Karpas-422 (cell line): Measurements from ENCODE around the gene RASAL1. TPM values are rescaled to one million over a fixed set of nuclear protein-coding genes. Genes with fewer than 3 reads are reported as not detected.

ENCODE experiments used
- DNase-seq: peaks from one replicate; pipeline ENCODE4 v3.0.0-alpha.2; 2015
- H2AFZ ChIP-seq: fragments of 200-600 bp; sonication (generic); 2 replicates; pipeline ENCODE4 v1.6.1; 2014; ENCODE audit warnings: antibody characterized with exemption, low read length, mixed read lengths
- H3K27ac ChIP-seq: fragments of 200-600 bp; sonication (generic); 2 replicates; pipeline ENCODE4 v1.5.1; 2014; ENCODE audit warnings: mild to moderate bottlenecking, low read length, moderate library complexity
- H3K27me3 ChIP-seq: fragments of 200-600 bp; sonication (generic); 2 replicates; pipeline ENCODE4 v1.6.1; 2014; ENCODE audit warnings: low read length, mixed read lengths
- H3K36me3 ChIP-seq: fragments of 200-600 bp; sonication (generic); 2 replicates; pipeline ENCODE4 v1.6.1; 2014; ENCODE audit warnings: low read length, mixed read lengths; ENCODE audit not compliant: insufficient read depth
- H3K4me1 ChIP-seq: fragments of 200-600 bp; sonication (generic); 2 replicates; pipeline ENCODE4 v1.6.1; 2014; ENCODE audit warnings: mild to moderate bottlenecking, low read length, mixed read lengths
- H3K4me2 ChIP-seq: fragments of 200-600 bp; sonication (generic); 2 replicates; pipeline ENCODE4 v1.6.1; 2014; ENCODE audit warnings: low read length, low read depth, mild to moderate bottlenecking; ENCODE audit not compliant: poor library complexity, severe bottlenecking
- H3K4me3 ChIP-seq: fragments of 200-600 bp; sonication (generic); 2 replicates; pipeline ENCODE4 v1.5.1; 2014; ENCODE audit warnings: mild to moderate bottlenecking, antibody characterized with exemption, low read length, mixed read lengths
- H3K79me2 ChIP-seq: fragments of 200-600 bp; sonication (generic); 2 replicates; pipeline ENCODE4 v1.6.1; 2014; ENCODE audit warnings: mild to moderate bottlenecking, low read length, mixed read lengths
- H3K9ac ChIP-seq: fragments of 200-600 bp; sonication (generic); 2 replicates; pipeline ENCODE4 v1.6.0; 2014; ENCODE audit warnings: low read length
- H3K9me2 ChIP-seq: fragments of 200-600 bp; sonication (generic), shearing (Covaris generic); replicated peaks from 2 replicates; pipeline ENCODE4 v1.6.0; 2014; ENCODE audit warnings: mild to moderate bottlenecking, low read length, moderate library complexity; ENCODE audit not compliant: insufficient read depth
- H3K9me3 ChIP-seq: fragments of 300-700, 200-600 bp; sonication (generic); 2 replicates; pipeline ENCODE4 v1.6.1; 2014; ENCODE audit warnings: low read length, mixed read lengths
- H4K20me1 ChIP-seq: fragments of 200-600 bp; sonication (generic); 2 replicates; pipeline ENCODE4 v1.6.1; 2014; ENCODE audit warnings: mild to moderate bottlenecking, antibody characterized with exemption, low read length, low read depth; ENCODE audit not compliant: insufficient read depth
- total RNA-seq: library from RNA; depleted of rRNA; stranded (reverse); fragments of >200 nt; shearing (Covaris generic); gene quantifications from 2 replicates; pipeline ENCODE4 v1.2.3, GENCODE V29; 2014; ENCODE audit warnings: low replicate concordance

Gene RASAL1
- total RNA-seq, 1 experiment from 2014 or later, result 3.4 TPM

- no peaks in the 10 kb centered on the region for H3K36me3 ChIP-seq
- DNase-seq, result no peak
- H3K4me1 ChIP-seq, result peaks cover 69% of the 10 kb centered on the region
- no peaks in the 10 kb centered on the region for H4K20me1 ChIP-seq
- H3K9me3 ChIP-seq, result no peaks in the 10 kb centered on the region
- H3K27me3 ChIP-seq, result no peaks in the 10 kb centered on the region
- H3K9me2 ChIP-seq, result no peaks in the 10 kb centered on the region
- H3K4me2 ChIP-seq, result no peak overlapping the region
- no peak overlapping the region for H3K27ac ChIP-seq
- H3K4me3 ChIP-seq, result no peak overlapping the region
- H2AFZ ChIP-seq, result no peak overlapping the region
- H3K9ac ChIP-seq, result no peak overlapping the region
- no peaks in the 10 kb centered on the region for H3K79me2 ChIP-seq
These were observed 2.5 kb downstream of the RASAL1 start for GRCh38 chr12:113133036-113133435.

GRCh38 chr12:113131556-113131955 lies 4.0 kb downstream of the RASAL1 start:
- H3K27ac ChIP-seq, result peak overlapping the region; percentile 83; the same call in 1 of the 2 replicates
- no peaks in the 10 kb centered on the region for H3K9me2 ChIP-seq
- H2AFZ ChIP-seq, result no peak overlapping the region
- no peaks in the 10 kb centered on the region for H3K27me3 ChIP-seq
- peak overlapping the region; percentile 74 for H3K4me2 ChIP-seq
- H4K20me1 ChIP-seq, result no peaks in the 10 kb centered on the region
- H3K4me3 ChIP-seq, result no peak overlapping the region
- H3K9ac ChIP-seq, result peak overlapping the region; percentile 71
- H3K79me2 ChIP-seq, result no peaks in the 10 kb centered on the region
- no peaks in the 10 kb centered on the region for H3K9me3 ChIP-seq
- peak; percentile 63 for DNase-seq
- H3K36me3 ChIP-seq, result no peaks in the 10 kb centered on the region
- H3K4me1 ChIP-seq, result peaks cover 69% of the 10 kb centered on the region

GRCh38 chr12:113130457-113131135 lies 5.0 kb downstream of the RASAL1 start:
- Histone ChIP-seq H4K20me1 (no peaks in the 10 kb centered on the region), H3K9ac (peak overlapping the region; percentile 71), H3K4me2 (peak overlapping the region; percentile 74), H3K79me2 (no peaks in the 10 kb centered on the region), H3K4me3 (peak overlapping the region; percentile 62), H3K4me1 (peaks cover 61% of the 10 kb centered on the region), H3K9me2 (no peaks in the 10 kb centered on the region), H3K36me3 (no peaks in the 10 kb centered on the region), H3K27ac (peak overlapping the region; percentile 83), H3K27me3 (no peaks in the 10 kb centered on the region), H3K9me3 (no peaks in the 10 kb centered on the region), H2AFZ (peak overlapping the region; percentile 4; the same call in 1 of the 2 replicates)
- DNase-seq, result peak; percentile 89

- H3K36me3 ChIP-seq, result peaks cover 2% of the 10 kb centered on the region; the same call in 1 of the 2 replicates
- peaks cover 54% of the 10 kb centered on the region for H3K4me1 ChIP-seq
- H3K27ac ChIP-seq, result peak overlapping the region; percentile 83
- peak overlapping the region; percentile 71 for H3K9ac ChIP-seq
- H3K4me2 ChIP-seq, result peak overlapping the region; percentile 74
- no peaks in the 10 kb centered on the region for H3K9me2 ChIP-seq
- H4K20me1 ChIP-seq, result no peaks in the 10 kb centered on the region
- no peaks in the 10 kb centered on the region for H3K9me3 ChIP-seq
- no peaks in the 10 kb centered on the region for H3K27me3 ChIP-seq
- no peak for DNase-seq
- H3K4me3 ChIP-seq, result peak overlapping the region; percentile 62; the same call in 1 of the 2 replicates
- no peaks in the 10 kb centered on the region for H3K79me2 ChIP-seq
- peak overlapping the region; percentile 4; the same call in 1 of the 2 replicates for H2AFZ ChIP-seq
These were observed 5.7 kb downstream of the RASAL1 start for GRCh38 chr12:113129664-113130456.

GRCh38 chr12:113128802-113129663 lies 6.5 kb downstream of the RASAL1 start:
- peak overlapping the region; percentile 62; the same call in 1 of the 2 replicates for H3K4me3 ChIP-seq

DNA sequence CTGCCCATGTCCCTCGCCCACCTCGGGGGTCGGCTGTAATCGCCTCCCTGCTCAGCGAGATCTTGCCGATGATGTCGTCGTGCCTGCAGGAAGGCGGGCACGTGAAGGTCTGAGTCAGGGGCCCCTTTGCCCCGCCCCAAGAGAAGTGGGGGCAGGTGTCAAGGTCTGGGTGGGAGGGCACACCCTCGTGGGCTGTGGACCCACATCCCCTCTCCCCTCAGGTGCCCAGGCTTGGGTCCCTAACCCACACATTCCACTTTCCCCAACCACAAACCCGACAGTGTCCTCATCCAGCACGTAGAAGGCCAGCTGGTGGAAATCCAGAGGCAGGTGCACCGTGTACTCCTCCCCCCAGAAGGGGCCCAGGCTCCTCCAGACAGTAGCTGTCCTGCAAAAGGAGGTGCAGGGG lies 7.8 kb downstream of the RASAL1 start:
- H3K79me2 ChIP-seq, result no peaks in the 10 kb centered on the region
- no peaks in the 10 kb centered on the region for H3K27me3 ChIP-seq
- H3K4me1 ChIP-seq, result peaks cover 33% of the 10 kb centered on the region
- H3K9me2 ChIP-seq, result no peaks in the 10 kb centered on the region
- H2AFZ ChIP-seq, result no peak overlapping the region
- no peak overlapping the region for H3K4me2 ChIP-seq
- H3K9ac ChIP-seq, result no peak overlapping the region
- no peak for DNase-seq
- H3K9me3 ChIP-seq, result peaks cover 8% of the 10 kb centered on the region
- H3K27ac ChIP-seq, result no peak overlapping the region
- peaks cover 6% of the 10 kb centered on the region; the same call in 1 of the 2 replicates for H3K36me3 ChIP-seq
- H3K4me3 ChIP-seq, result no peak overlapping the region
- no peaks in the 10 kb centered on the region for H4K20me1 ChIP-seq

More at GRCh38 chr12:113128802-113129663, 6.5 kb downstream of the RASAL1 start:
- Histone ChIP-seq H3K9me3 (no peaks in the 10 kb centered on the region), H3K4me1 (peaks cover 46% of the 10 kb centered on the region), H3K9ac (no peak overlapping the region), H3K36me3 (peaks cover 6% of the 10 kb centered on the region; the same call in 1 of the 2 replicates), H2AFZ (no peak overlapping the region), H3K27me3 (no peaks in the 10 kb centered on the region), H4K20me1 (no peaks in the 10 kb centered on the region), H3K27ac (peak overlapping the region; percentile 83), H3K9me2 (no peaks in the 10 kb centered on the region), H3K4me2 (peak overlapping the region; percentile 74), H3K79me2 (no peaks in the 10 kb centered on the region)
- peak; percentile 82 for DNase-seq

GRCh38 chr12:113120670-113121370 lies 14.7 kb downstream of the RASAL1 start:
- H3K27ac ChIP-seq, result peak overlapping the region; percentile 64
- H3K4me1 ChIP-seq, result peaks cover 36% of the 10 kb centered on the region
- H3K9me3 ChIP-seq, result peaks cover 8% of the 10 kb centered on the region
- H3K36me3 ChIP-seq, result peaks cover 6% of the 10 kb centered on the region; the same call in 1 of the 2 replicates
- no peaks in the 10 kb centered on the region for H3K79me2 ChIP-seq
- H3K4me3 ChIP-seq, result peak overlapping the region; percentile 22; the same call in 1 of the 2 replicates
- no peaks in the 10 kb centered on the region for H4K20me1 ChIP-seq
- no peaks in the 10 kb centered on the region for H3K9me2 ChIP-seq
- peak; percentile 70 for DNase-seq
- no peaks in the 10 kb centered on the region for H3K27me3 ChIP-seq
- peak overlapping the region; percentile 15; the same call in 1 of the 2 replicates for H3K9ac ChIP-seq
- no peak overlapping the region for H2AFZ ChIP-seq
- H3K4me2 ChIP-seq, result peak overlapping the region; percentile 52
